CD4-positive, alpha-beta T cell treated with Interleukin-1 beta for 1 hour (primary cell): ENCODE data around the gene PSG6.
"Not testable (repeated sequence)": the region's sequence is repeated elsewhere in the genome, so short reads cannot be mapped to it uniquely, and the experiment has no call there.

ENCODE experiments used
- DNase-seq, 2 donors: peaks; one replicate each; pipeline ENCODE4 v3.0.0-alpha.2; 2020 to 2022

The PSG6 gene

DNA sequence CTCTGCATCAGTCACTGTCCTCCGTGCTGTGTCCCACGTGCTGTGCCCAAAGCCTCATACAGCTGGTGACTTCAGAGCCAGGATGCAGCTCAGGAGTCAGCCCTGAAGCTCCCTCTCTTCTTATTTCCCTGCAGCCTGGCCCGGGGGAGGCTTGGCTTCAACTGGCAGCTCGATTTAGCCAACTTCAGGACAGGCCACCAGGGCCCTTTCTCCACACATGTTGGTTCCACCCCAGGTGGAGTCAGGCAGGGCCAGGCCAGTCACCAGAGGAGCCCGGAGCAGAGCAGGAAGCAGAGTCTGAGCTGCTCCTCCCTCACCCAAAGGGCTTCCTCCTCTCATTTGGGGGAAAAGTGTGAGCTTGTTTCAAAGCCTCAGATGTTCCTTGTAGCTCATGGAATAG lies 11.5 kb downstream of the PSG6 start:
- DNase-seq, result not testable (repeated sequence)

GRCh38 chr19:42900561-42900960 lies 17.1 kb downstream of the PSG6 start:
- not testable (repeated sequence) for DNase-seq

DNA sequence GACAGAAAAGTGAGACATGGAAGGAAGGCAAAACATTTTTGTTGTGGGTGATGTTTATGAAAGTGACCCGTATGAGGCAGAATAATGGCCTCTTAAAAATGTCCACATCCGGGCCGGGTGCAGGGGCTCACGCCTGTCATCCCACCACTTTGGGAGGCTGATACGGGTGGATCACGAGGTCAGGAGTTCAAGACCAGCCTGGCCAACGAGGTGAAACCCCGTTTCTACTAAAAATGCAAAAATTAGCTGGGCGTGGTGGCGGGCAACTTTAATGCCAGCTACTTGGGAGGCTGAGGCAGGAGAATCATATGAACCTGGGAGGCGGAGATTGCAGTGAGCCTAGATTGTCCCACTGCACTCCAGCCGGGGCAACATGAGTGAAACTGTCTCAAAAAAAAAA lies 18.0 kb downstream of the PSG6 start:
- not testable (repeated sequence) for DNase-seq

DNA sequence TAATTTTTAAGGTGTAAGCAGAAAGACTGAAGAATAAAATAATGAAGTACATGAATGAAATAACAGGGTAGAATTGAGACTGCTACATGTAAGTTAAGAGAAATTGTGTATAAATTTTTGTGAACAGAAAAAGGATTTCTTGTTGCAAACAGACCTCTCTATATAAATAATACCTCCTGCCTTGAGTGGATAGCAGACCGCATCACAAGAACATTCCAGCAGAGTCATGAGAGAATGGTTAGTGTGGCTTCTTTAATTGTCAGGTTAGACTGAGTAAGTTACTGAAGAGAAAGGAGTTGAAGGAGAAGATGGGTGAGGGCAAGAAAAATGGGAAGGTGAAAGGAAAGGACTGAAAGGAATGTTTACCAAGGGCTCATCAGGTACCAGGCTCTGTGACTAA lies 18.6 kb downstream of the PSG6 start:
- not testable (repeated sequence) for DNase-seq

GRCh38 chr19:42898656-42899055 lies 19.0 kb downstream of the PSG6 start:
- not testable (repeated sequence) for DNase-seq

GRCh38 chr19:42897729-42898128 lies 20.0 kb downstream of the PSG6 start:
- not testable (repeated sequence) for DNase-seq

DNA sequence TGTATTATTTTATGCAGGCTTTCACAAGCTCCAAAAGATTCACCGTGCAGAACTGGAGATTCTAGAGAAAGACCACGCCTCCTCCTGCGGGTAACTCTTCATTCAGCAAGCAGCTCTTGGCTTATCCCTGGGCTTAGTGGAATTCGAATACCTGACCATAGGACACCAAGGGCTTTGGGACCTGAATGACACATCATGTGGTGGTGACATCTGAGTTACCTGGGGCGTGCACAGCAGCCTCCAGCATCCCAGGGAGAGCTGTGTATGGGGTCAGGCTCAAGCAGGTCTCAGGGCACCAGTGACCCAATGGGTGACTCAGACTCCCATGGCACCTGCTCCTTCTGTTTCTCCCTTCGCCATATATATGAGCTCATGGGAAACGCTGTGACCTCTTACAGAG lies 27.2 kb downstream of the PSG6 start:
- DNase-seq, result not testable (repeated sequence)

DNA sequence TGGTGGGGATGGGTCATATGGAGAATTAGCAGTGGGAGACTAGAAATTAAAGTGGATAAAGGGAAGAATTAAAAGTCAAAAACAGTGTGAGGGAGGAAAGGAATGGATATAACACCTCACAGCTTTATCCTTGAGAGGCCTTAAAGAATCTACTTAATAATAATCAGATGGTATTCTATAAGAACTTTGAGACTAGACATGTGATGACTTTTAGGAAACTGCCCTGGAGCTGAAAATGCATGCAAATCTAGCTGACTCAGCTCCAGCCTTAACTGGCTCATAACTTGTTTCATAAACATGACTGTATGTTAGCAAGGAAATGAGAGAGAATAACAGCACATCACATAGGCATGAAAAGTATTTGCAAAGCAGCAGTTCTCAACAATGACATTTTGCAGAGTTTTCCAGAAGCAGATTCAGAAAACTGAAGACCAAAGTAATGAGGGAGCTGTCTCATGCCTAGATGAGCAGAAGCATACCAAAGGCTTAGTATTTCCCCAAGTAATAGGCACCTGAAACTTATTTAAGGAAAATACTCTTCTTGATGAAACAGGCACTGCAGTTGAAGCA lies 29.7 kb downstream of the PSG6 start:
- not testable (repeated sequence) for DNase-seq

DNA sequence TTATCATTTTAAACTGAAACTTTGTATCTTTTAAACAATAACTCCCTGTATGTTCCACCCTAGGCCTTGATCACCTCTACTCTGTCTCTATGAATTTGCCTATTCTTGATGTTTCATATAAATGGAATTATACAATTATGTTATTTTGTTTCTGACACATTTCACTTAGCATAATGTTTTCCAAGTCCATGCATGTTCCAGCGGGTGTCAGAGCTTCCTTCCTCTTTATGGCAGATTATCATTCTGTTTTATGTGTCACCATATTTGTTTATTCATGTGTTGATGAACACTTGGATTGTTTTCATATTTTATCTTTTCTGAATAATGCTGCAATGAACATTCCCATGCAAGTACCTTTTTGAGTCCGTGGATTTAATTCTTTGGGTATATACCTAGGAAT lies 35.0 kb downstream of the PSG6 start:
- not testable (repeated sequence) for DNase-seq

GRCh38 chr19:42882010-42882409 lies 35.7 kb downstream of the PSG6 start:
- DNase-seq, result not testable (repeated sequence)

GRCh38 chr19:42881279-42881678 lies 36.4 kb downstream of the PSG6 start:
- DNase-seq, result not testable (repeated sequence)

DNA sequence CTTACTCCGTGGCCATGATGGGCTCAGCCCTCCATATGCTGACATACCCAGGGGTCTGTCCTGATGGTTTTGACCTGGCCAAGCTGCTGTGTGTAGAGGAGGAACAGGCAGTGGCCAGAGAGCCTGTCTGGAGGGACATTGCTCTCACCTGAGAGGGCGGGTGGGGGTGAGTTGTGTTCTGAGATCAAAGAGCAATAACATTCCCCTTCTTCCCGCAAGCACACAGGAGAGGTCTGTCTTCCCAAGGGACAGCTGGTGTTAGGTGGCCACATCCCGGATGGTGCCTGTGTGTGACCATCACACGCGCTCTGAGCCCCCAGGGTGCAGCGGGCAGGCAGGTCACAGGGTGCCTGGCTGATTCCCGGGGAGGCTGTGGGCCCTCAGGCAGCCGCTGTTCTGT lies 37.1 kb downstream of the PSG6 start:
- DNase-seq, result not testable (repeated sequence)

GRCh38 chr19:42879613-42880012 lies 38.1 kb downstream of the PSG6 start, which contains the start of gene PSG1:
Gene PSG1 (minus strand): TSS chr19:42879713. CDS start chr19:42879581, 132 bp downstream.
- no peak for DNase-seq

DNA sequence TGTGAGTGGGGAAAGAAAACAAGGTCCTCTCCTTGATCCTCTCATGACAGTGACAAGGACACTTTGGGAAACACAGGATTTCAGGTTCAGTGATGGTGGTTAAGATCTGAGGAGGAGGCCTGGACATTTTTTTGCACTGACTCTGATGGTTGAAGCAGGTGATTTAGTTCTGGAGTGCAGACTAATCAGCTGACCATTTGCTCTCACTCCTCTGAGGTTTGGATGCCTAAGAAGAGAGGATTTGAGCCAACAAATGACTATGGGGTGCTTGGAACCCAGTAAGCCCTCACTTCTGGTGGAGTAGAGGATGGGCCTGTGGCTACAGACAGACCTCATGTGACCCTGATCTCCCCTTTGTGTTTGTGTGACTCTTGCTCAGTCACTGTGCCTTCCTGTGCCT lies 41.1 kb downstream of the PSG6 start:
- not testable (repeated sequence) for DNase-seq

DNA sequence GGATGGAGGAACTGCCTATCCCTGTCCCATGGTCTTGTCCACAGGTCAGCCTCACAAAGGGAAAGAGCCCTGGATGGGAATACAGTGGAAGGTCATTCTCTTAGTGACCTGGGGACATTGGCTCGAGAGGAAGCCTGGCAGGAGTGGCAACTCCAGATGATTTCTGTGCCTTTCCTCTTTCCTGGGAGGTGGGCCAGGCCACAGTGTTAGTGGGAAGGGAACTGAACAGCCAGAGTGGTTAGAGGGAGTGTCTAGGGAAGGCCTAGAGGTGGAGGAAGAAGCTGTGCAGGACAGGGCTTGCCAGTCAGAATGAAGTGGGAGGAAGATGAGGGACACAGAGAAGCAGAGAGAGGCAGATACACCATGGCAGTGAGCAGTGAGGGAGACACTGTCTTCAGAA lies 41.8 kb downstream of the PSG6 start:
- DNase-seq, result not testable (repeated sequence)

- not testable (repeated sequence) for DNase-seq
These were observed 42.5 kb downstream of the PSG6 start for GRCh38 chr19:42874901-42875813.

DNA sequence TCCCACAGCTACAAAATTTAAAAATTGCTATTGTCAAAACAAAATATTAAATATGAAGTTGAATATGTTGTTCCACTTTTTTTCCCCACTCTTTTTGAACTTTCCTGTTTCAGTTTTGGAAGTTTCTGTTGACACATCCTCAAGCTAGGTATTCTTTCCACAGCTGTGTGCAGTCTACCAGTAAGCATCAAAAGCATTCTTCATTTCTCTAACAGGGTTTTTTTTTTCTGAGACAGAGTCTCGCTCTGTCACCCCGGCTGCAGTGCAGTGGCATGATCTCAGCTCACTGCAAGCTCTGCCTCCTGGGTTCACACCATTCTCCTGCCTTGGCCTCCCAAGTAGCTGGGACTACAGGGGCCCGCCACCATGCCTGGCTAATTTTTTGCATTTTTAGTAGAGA lies 43.6 kb downstream of the PSG6 start:
- not testable (repeated sequence) for DNase-seq

- DNase-seq, result no peak
These were observed 45.1 kb downstream of the PSG6 start for GRCh38 chr19:42872608-42873007.

- no peak for DNase-seq
These were observed 60.2 kb downstream of the PSG6 start for GRCh38 chr19:42857544-42857867.

GRCh38 chr19:42856866-42857543 lies 60.7 kb downstream of the PSG6 start:
- peak in 1 of 2 donors; percentile 1 for DNase-seq

- DNase-seq, result not testable (repeated sequence)
These were observed 62.9 kb downstream of the PSG6 start for GRCh38 chr19:42854745-42855144.

GRCh38 chr19:42853231-42853630 lies 64.5 kb downstream of the PSG6 start:
- not testable (repeated sequence) for DNase-seq

DNA sequence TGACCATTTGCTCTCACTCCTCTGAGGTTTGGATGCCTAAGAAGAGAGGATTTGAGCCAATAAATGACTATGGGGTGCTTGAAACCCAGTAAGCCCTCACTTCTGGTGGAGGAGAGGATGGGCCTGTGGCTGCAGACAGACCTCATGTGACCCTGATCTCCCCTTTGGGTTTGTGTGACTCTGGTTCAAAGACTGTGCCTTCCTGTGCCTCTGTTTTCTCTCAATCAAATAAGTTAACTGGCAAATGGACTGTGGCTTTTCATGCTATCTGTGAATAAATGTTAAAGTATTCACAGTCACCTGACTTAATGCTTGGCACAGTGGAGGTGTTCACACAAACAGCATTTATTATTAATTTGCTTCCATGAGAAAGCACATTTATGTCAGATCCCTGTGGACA lies 64.9 kb downstream of the PSG6 start:
- DNase-seq, result not testable (repeated sequence)
